NB4 (cell line): ENCODE data around the gene KLF8.

Source experiments
- MYC ChIP-seq: IDR thresholded peaks from 2 replicates; pipeline ENCODE4 v1.6.1; 2011; ENCODE audit warnings: low read depth, low read length
- POLR2A ChIP-seq: IDR thresholded peaks from 2 replicates; pipeline ENCODE4 v1.6.1; 2011; ENCODE audit warnings: mild to moderate bottlenecking; ENCODE audit not compliant: insufficient read length; ENCODE audit errors: extremely low read depth
- TF ChIP-seq, protein P1 (sequence below): IDR thresholded peaks from one replicate; pipeline ENCODE4 v1.5.1; 2012; ENCODE audit warnings: low read depth, low read length
- TF ChIP-seq, protein P2 (sequence below): IDR thresholded peaks from 2 replicates; pipeline ENCODE4 v1.6.1; 2011; ENCODE audit warnings: low read depth, low read length

DNA sequence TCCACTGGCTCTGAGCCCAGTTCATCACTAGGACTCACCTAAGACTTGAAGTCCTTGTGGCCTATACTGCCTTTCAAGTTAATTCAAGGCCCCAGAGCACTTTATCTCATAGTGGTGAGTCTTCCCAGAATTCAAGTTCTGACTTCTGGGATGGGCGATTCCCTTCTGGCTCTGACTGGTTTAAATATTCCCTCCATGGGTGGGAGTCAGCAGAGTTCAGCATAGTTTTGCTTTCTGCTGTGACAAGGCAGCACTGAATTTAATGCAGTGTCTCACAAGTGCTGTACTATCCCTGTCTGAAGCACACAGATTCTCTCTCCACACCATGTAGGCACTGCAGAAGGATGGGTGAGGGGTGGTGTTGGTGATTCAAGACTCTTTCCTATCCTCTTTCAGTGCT, 46.5 kb downstream of the KLF8 start:
- TF ChIP-seq, protein P1, sequence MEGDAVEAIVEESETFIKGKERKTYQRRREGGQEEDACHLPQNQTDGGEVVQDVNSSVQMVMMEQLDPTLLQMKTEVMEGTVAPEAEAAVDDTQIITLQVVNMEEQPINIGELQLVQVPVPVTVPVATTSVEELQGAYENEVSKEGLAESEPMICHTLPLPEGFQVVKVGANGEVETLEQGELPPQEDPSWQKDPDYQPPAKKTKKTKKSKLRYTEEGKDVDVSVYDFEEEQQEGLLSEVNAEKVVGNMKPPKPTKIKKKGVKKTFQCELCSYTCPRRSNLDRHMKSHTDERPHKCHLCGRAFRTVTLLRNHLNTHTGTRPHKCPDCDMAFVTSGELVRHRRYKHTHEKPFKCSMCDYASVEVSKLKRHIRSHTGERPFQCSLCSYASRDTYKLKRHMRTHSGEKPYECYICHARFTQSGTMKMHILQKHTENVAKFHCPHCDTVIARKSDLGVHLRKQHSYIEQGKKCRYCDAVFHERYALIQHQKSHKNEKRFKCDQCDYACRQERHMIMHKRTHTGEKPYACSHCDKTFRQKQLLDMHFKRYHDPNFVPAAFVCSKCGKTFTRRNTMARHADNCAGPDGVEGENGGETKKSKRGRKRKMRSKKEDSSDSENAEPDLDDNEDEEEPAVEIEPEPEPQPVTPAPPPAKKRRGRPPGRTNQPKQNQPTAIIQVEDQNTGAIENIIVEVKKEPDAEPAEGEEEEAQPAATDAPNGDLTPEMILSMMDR: no peak
- TF ChIP-seq POLR2A (no peak), MYC (no peak)
- TF ChIP-seq, protein P2, sequence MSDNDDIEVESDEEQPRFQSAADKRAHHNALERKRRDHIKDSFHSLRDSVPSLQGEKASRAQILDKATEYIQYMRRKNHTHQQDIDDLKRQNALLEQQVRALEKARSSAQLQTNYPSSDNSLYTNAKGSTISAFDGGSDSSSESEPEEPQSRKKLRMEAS: no peak
